SK-N-SH (cell line): ENCODE data around the gene GRIN2A. TPM values are rescaled to one million over a fixed set of nuclear protein-coding genes. Genes with fewer than 3 reads are reported as not detected.

Experiments used
- CTCF ChIA-PET: fragments of 300-600, 350-600 bp; formaldehyde crosslinking; extraction: SDS; loops from one replicate; lab custom pipeline; 2021; lab: Yijun Ruan, JAX
- POLR2A ChIA-PET: fragments of 350-600 bp; sonication (Branson Sonifier 250); formaldehyde crosslinking; extraction: SDS; loops from one replicate; lab custom pipeline; 2020; ENCODE audit warnings: antibody characterized with exemption, inconsistent platforms; lab: Yijun Ruan, JAX
- DNase-seq: peaks from one replicate; pipeline ENCODE4 v3.0.0; 2012
- H2AFZ ChIP-seq: fragments of 200-600 bp; sonication (generic); 2 replicates; pipeline ENCODE4 v1.8.1; 2016; ENCODE audit warnings: antibody characterized with exemption, mild to moderate bottlenecking, low read depth
- H3F3A ChIP-seq: fragments of 200-600 bp; sonication (generic); replicated peaks from 2 replicates; pipeline ENCODE3; 2016; ENCODE audit warnings: antibody characterized with exemption, mild to moderate bottlenecking; ENCODE audit not compliant: insufficient read depth
- H3K27ac ChIP-seq, 2 experiments: fragments of 200-500 bp in 1 of 2; fragments of 200-600 bp in 1 of 2; sonication (Bioruptor generic) in 1 of 2; sonication (generic), shearing (Covaris generic) in 1 of 2; 2 replicates each; pipeline versions ENCODE4 v1.5.1 to v1.6.1; 2014 to 2016; ENCODE audit warnings: low read depth in 2 of 2, inconsistent platforms in 1 of 2, low read length in 1 of 2, mild to moderate bottlenecking in 1 of 2, mixed read lengths in 1 of 2
- H3K27me3 ChIP-seq: fragments of 200-600 bp; sonication (generic), shearing (Covaris generic); 2 replicates; pipeline ENCODE4 v1.6.1; 2016; ENCODE audit warnings: mixed run types; ENCODE audit not compliant: insufficient read depth
- H3K36me3 ChIP-seq, 2 experiments: fragments of 200-500 bp in 1 of 2; fragments of 200-600 bp in 1 of 2; sonication (Bioruptor generic) in 1 of 2; sonication (generic) in 1 of 2; replicated peaks in 1 of 2; 2 replicates each; pipeline versions ENCODE3 to v1.5.1; 2014 to 2016; ENCODE audit warnings: low read length in 1 of 2, mild to moderate bottlenecking in 1 of 2; ENCODE audit not compliant: insufficient read depth in 2 of 2, control insufficient read depth in 1 of 2
- H3K4me1 ChIP-seq, 2 experiments: fragments of 200-500 bp in 1 of 2; fragments of 200-600 bp in 1 of 2; sonication (Bioruptor generic) in 1 of 2; sonication (generic), shearing (Covaris generic) in 1 of 2; 2 replicates each; pipeline versions ENCODE4 v1.5.1 to v1.6.1; 2014 to 2016; ENCODE audit warnings: low read depth in 1 of 2, low read length in 1 of 2, mixed run types in 1 of 2; ENCODE audit not compliant: insufficient read depth in 2 of 2, control insufficient read depth in 1 of 2
- H3K4me2 ChIP-seq: fragments of 200-600 bp; sonication (generic), shearing (Covaris generic); 2 replicates; pipeline ENCODE4 v1.6.1; 2017; ENCODE audit warnings: mixed run types
- H3K4me3 ChIP-seq, 2 experiments: fragments of 200-500 bp in 1 of 2; fragments of 200-600 bp in 1 of 2; sonication (Bioruptor generic) in 1 of 2; sonication (generic), shearing (Covaris generic) in 1 of 2; 2 replicates each; pipeline versions ENCODE4 v1.5.1 to v1.8.1; 2014 to 2016; ENCODE audit warnings: low read depth in 2 of 2, inconsistent platforms in 1 of 2, low read length in 1 of 2, mild to moderate bottlenecking in 1 of 2, mixed read lengths in 1 of 2, moderate library complexity in 1 of 2
- H3K79me2 ChIP-seq: fragments of 200-600 bp; sonication (generic); 2 replicates; pipeline ENCODE4 v1.8.1; 2017; ENCODE audit warnings: mild to moderate bottlenecking; ENCODE audit not compliant: insufficient read depth
- H3K9ac ChIP-seq: fragments of 200-600 bp; sonication (generic); 2 replicates; pipeline ENCODE4 v1.6.1; 2017; ENCODE audit warnings: mixed run types
- H3K9me2 ChIP-seq: fragments of 200-600 bp; sonication (generic); 2 replicates; pipeline ENCODE4 v1.6.1; 2017; ENCODE audit warnings: mixed run types
- H3K9me3 ChIP-seq: fragments of 200-600 bp; sonication (generic); 2 replicates; pipeline ENCODE4 v1.6.1; 2017; ENCODE audit warnings: mixed run types, mild to moderate bottlenecking, moderate library complexity
- H4K20me1 ChIP-seq: fragments of 200-600 bp; sonication (generic); 2 replicates; pipeline ENCODE4 v1.6.1; 2017; ENCODE audit warnings: mild to moderate bottlenecking, mixed run types; ENCODE audit not compliant: insufficient read depth
- CHD2 ChIP-seq: fragments of 150-350 bp; IDR thresholded peaks from 2 replicates; pipeline ENCODE4 v1.6.1; 2018; ENCODE audit warnings: low read length; ENCODE audit not compliant: partially characterized antibody
- CTCF ChIP-seq: fragments of 200-600 bp; sonication (generic); IDR thresholded peaks from 2 replicates; pipeline ENCODE4 v1.6.1; 2017; ENCODE audit warnings: antibody characterized with exemption, mild to moderate bottlenecking, moderate library complexity
- ELF1 ChIP-seq: IDR thresholded peaks from 2 replicates; pipeline ENCODE4 v1.4.0; 2012
- EZH2phosphoT487 ChIP-seq: fragments of 200-600 bp; sonication (generic); IDR thresholded peaks from 2 replicates; pipeline ENCODE4 v1.6.1; 2017; ENCODE audit warnings: low read depth, mixed run types, mild to moderate bottlenecking, antibody characterized with exemption, moderate library complexity, borderline replicate concordance
- FOXM1 ChIP-seq: IDR thresholded peaks from 2 replicates; pipeline ENCODE4 v1.4.0; 2012; ENCODE audit warnings: low read depth, mild to moderate bottlenecking
- GABPA ChIP-seq: IDR thresholded peaks from 2 replicates; pipeline ENCODE4 v1.4.0; 2012; ENCODE audit warnings: low read depth, mild to moderate bottlenecking
- GATA2 ChIP-seq: sonication (generic); formaldehyde crosslinking; IDR thresholded peaks from 2 replicates; pipeline ENCODE4 v1.5.0; 2020; ENCODE audit warnings: mild to moderate bottlenecking, missing genetic modification reagents
- JUND ChIP-seq: IDR thresholded peaks from 2 replicates; pipeline ENCODE4 v1.4.0; 2012
- RAD21 ChIP-seq: IDR thresholded peaks from 2 replicates; pipeline ENCODE4 v1.6.1; 2012; ENCODE audit warnings: mild to moderate bottlenecking, low read length
- REST ChIP-seq: IDR thresholded peaks from 2 replicates; pipeline ENCODE4 v1.6.1; 2012; ENCODE audit warnings: mild to moderate bottlenecking, low read depth, low read length, moderate library complexity
- TCF12 ChIP-seq: IDR thresholded peaks from 2 replicates; pipeline ENCODE4 v1.4.0; 2012
- TEAD4 ChIP-seq: IDR thresholded peaks from 2 replicates; pipeline ENCODE4 v1.4.0; 2012; ENCODE audit warnings: mild to moderate bottlenecking, borderline replicate concordance; ENCODE audit not compliant: insufficient read depth
- USF1 ChIP-seq: IDR thresholded peaks from 2 replicates; pipeline ENCODE4 v1.4.0; 2012; ENCODE audit warnings: low read depth, borderline replicate concordance
- YY1 ChIP-seq: IDR thresholded peaks from 2 replicates; pipeline ENCODE4 v1.4.0; 2012; ENCODE audit warnings: low read depth, mild to moderate bottlenecking
- whole genome bisulfite sequencing: methylation state at CpG from one replicate; pipeline ENCODE4 v1.1.6; 2017; ENCODE audit warnings: low lambda C conversion rate; 5-methylcytosine and 5-hydroxymethylcytosine counted together
- polyA plus RNA-seq, 3 experiments: library from polyadenylated mRNA; depleted of rRNA; stranded (reverse); fragments of >200 nt; gene quantifications; 2 replicates each; pipeline ENCODE4 v1.2.3, GENCODE V29; 2012

Gene GRIN2A
- polyA plus RNA-seq, 1 of the 3 experiments (the other 2 are of a cell fraction), result not detected

GRCh38 chr16:9741776-9742175 lies 440.5 kb downstream of the GRIN2A start (continued):
- TF ChIP-seq CTCF (no peak), CHD2 (no peak), JUND (no peak), GABPA (no peak), USF1 (no peak), ELF1 (no peak), TEAD4 (no peak)

GRCh38 chr16:9739301-9739700 lies 442.9 kb downstream of the GRIN2A start:
- no peak overlapping the region for H2AFZ ChIP-seq
- WGBS, result 47% methylated on average over 6 of the region's 6 CpGs
- POLR2A ChIA-PET, result no interaction called here
- H3K4me2 ChIP-seq, result no peak overlapping the region
- H3K9me2 ChIP-seq, result no peaks in the 10 kb centered on the region
- H3K27ac ChIP-seq, result no peak overlapping the region
- H3K4me3 ChIP-seq, result no peak overlapping the region
- H3K36me3 ChIP-seq, result no peaks in the 10 kb centered on the region
- no peak for DNase-seq
- H3K9me3 ChIP-seq, result no peaks in the 10 kb centered on the region
- H3K4me1 ChIP-seq, result no peaks in the 10 kb centered on the region
- H3K79me2 ChIP-seq, result no peaks in the 10 kb centered on the region
- CTCF ChIA-PET, result no interaction called here
- H4K20me1 ChIP-seq, result no peaks in the 10 kb centered on the region
- TF ChIP-seq TCF12 (no peak), REST (no peak), CHD2 (no peak), JUND (no peak), FOXM1 (no peak), YY1 (no peak), RAD21 (no peak), GABPA (no peak), GATA2 (CRISPR knock-in tag) (no peak), EZH2phosphoT487 (no peak)
- TF ChIP-seq, all 33 proteins: peak for 0
- Histone ChIP-seq H3K9ac (no peak overlapping the region), H3F3A (no peaks in the 10 kb centered on the region), H3K27me3 (no peaks in the 10 kb centered on the region)
